Measurements from ENCODE around the gene CUL7. TPM values are rescaled to one million over a fixed set of nuclear protein-coding genes. Genes with fewer than 3 reads are reported as not detected.

Gene CUL7
- polyA plus RNA-seq, 1 donor (not counting 4 experiments of a cell fraction or from before 2014, with no cell fraction given) = 8.1 TPM

GRCh38 chr6:43036712-43037111 lies 16.9 kb downstream of the CUL7 start:
- no peak overlapping the region for H3K4me2 ChIP-seq (ENCODE audit: control insufficient read depth, extremely low read depth, insufficient read depth, low read depth, low read length)
- H3K27me3 ChIP-seq (ENCODE audit: control insufficient read depth, extremely low read depth, insufficient read depth, low read length) = no peaks in the 10 kb centered on the region
- no peak for FAIRE-seq
- no peaks in the 10 kb centered on the region for H3K79me2 ChIP-seq (ENCODE audit: control insufficient read depth, insufficient read depth, low read length)
- H3K9me3 ChIP-seq (ENCODE audit: control insufficient read depth, low read depth, low read length) = no peaks in the 10 kb centered on the region
- H3K4me1 ChIP-seq (ENCODE audit: control insufficient read depth, extremely low read depth, insufficient read depth, low read length) = no peaks in the 10 kb centered on the region
- H4K20me1 ChIP-seq (ENCODE audit: control insufficient read depth, extremely low read depth, insufficient read depth, low read length) = peaks cover 2% of the 10 kb centered on the region
- no peaks in the 10 kb centered on the region for H3K9me1 ChIP-seq (ENCODE audit: control insufficient read depth, extremely low read depth, insufficient read depth, low read length)
- no peak for TF ChIP-seq EZH2 (IDR thresholded peaks at IDR 0.05; ENCODE audit: low read length)
- no peak for TF ChIP-seq CTCF (optimal IDR thresholded peaks at IDR 0.05 in 1 of 3, IDR thresholded peaks at IDR 0.05 in 1 of 3, conservative IDR thresholded peaks at IDR 0.05 in 1 of 3; ENCODE audit: extremely low read depth in 1 of 3, insufficient read depth in 2 of 3, low read length in 3 of 3)
- no peak overlapping the region for H2AFZ ChIP-seq (ENCODE audit: control insufficient read depth, low read length)
- H3K27ac ChIP-seq (ENCODE audit: control insufficient read depth, insufficient read depth, low read length) = no peak overlapping the region
- dilution Hi-C loops (cut with MboI; ENCODE audit: extremely low pct_ligation_motif_present, low sequenced_read_pairs) = no loop called here
- no peak overlapping the region for H3K4me3 ChIP-seq (ENCODE audit: control insufficient read depth in 2 of 3, extremely low read depth in 1 of 3, insufficient read depth in 2 of 3, low read depth in 1 of 3, low read length in 3 of 3)
- H3K36me3 ChIP-seq (ENCODE audit: control insufficient read depth in 2 of 2, extremely low read depth in 1 of 2, insufficient read depth in 2 of 2, low read length in 2 of 2) = peaks cover 30 to 32% of the 10 kb centered on the region in 2 experiments
- no peak for DNase-seq (ENCODE audit: low read depth, low spot score)
- no peak overlapping the region for H3K9ac ChIP-seq (ENCODE audit: control insufficient read depth, extremely low read depth, insufficient read depth, low read length)

GRCh38 chr6:43035495-43036194 lies 18.0 kb downstream of the CUL7 start:
- H4K20me1 ChIP-seq (ENCODE audit: control insufficient read depth, extremely low read depth, insufficient read depth, low read length) = peaks cover 2% of the 10 kb centered on the region
- H3K4me1 ChIP-seq (ENCODE audit: control insufficient read depth, extremely low read depth, insufficient read depth, low read length) = no peaks in the 10 kb centered on the region
- no peak overlapping the region for H3K27ac ChIP-seq (ENCODE audit: control insufficient read depth, insufficient read depth, low read length)
- no peak overlapping the region for H2AFZ ChIP-seq (ENCODE audit: control insufficient read depth, low read length)
- DNase-seq (ENCODE audit: low read depth, low spot score) (no peak), FAIRE-seq (no peak)
- H3K36me3 ChIP-seq (ENCODE audit: control insufficient read depth in 2 of 2, extremely low read depth in 1 of 2, insufficient read depth in 2 of 2, low read length in 2 of 2) = peaks cover 29 to 30% of the 10 kb centered on the region in 2 experiments
- no peak for TF ChIP-seq CTCF (optimal IDR thresholded peaks at IDR 0.05 in 1 of 3, IDR thresholded peaks at IDR 0.05 in 1 of 3, conservative IDR thresholded peaks at IDR 0.05 in 1 of 3; ENCODE audit: extremely low read depth in 1 of 3, insufficient read depth in 2 of 3, low read length in 3 of 3)
- TF ChIP-seq EZH2 (IDR thresholded peaks at IDR 0.05; ENCODE audit: low read length) = no peak
- H3K9ac ChIP-seq (ENCODE audit: control insufficient read depth, extremely low read depth, insufficient read depth, low read length) = no peak overlapping the region
- H3K4me2 ChIP-seq (ENCODE audit: control insufficient read depth, extremely low read depth, insufficient read depth, low read depth, low read length) = no peak overlapping the region
- H3K9me1 ChIP-seq (ENCODE audit: control insufficient read depth, extremely low read depth, insufficient read depth, low read length) = no peaks in the 10 kb centered on the region
- dilution Hi-C loops (cut with MboI; ENCODE audit: extremely low pct_ligation_motif_present, low sequenced_read_pairs) = no loop called here
- no peaks in the 10 kb centered on the region for H3K9me3 ChIP-seq (ENCODE audit: control insufficient read depth, low read depth, low read length)
- no peak overlapping the region for H3K4me3 ChIP-seq (ENCODE audit: control insufficient read depth in 2 of 3, extremely low read depth in 1 of 3, insufficient read depth in 2 of 3, low read depth in 1 of 3, low read length in 3 of 3)
- no peaks in the 10 kb centered on the region for H3K27me3 ChIP-seq (ENCODE audit: control insufficient read depth, extremely low read depth, insufficient read depth, low read length)
- H3K79me2 ChIP-seq (ENCODE audit: control insufficient read depth, insufficient read depth, low read length) = no peaks in the 10 kb centered on the region

All from keratinocyte (primary cell).